Esophagus (tissue), 2 donors: ENCODE data around the gene FPGS. TPM values are rescaled to one million over a fixed set of nuclear protein-coding genes. Genes with fewer than 3 reads are reported as not detected.

Experiments used
- H3K27ac ChIP-seq, 2 donors: one replicate each; pipeline ENCODE4 v1.5.1; 2013; ENCODE audit warnings: low read depth in 2 of 2, mild to moderate bottlenecking in 2 of 2, inconsistent platforms in 1 of 2, low read length in 1 of 2, moderate library complexity in 1 of 2
- H3K27me3 ChIP-seq, 2 donors: one replicate each; pipeline ENCODE4 v1.6.1; 2013; ENCODE audit warnings: low read length in 2 of 2, control low read depth in 1 of 2, mild to moderate bottlenecking in 1 of 2; ENCODE audit not compliant: insufficient read depth in 2 of 2, control insufficient read depth in 1 of 2
- H3K36me3 ChIP-seq, 2 donors: one replicate each; pipeline ENCODE4 v1.6.1; 2013; ENCODE audit warnings: low read length in 1 of 2; ENCODE audit not compliant: control insufficient read depth in 2 of 2, insufficient read depth in 2 of 2
- H3K4me1 ChIP-seq, 2 donors: one replicate each; pipeline ENCODE4 v1.6.1; 2013; ENCODE audit warnings: low read length in 1 of 2; ENCODE audit not compliant: control insufficient read depth in 2 of 2, insufficient read depth in 2 of 2
- H3K4me3 ChIP-seq, 2 donors: one replicate each; pipeline ENCODE4 v1.5.1; 2013; ENCODE audit warnings: low read length in 2 of 2, mild to moderate bottlenecking in 2 of 2, low read depth in 1 of 2, moderate library complexity in 1 of 2
- H3K9me3 ChIP-seq, 2 donors: one replicate each; pipeline ENCODE4 v1.6.1; 2013; ENCODE audit warnings: mild to moderate bottlenecking in 2 of 2, low read depth in 1 of 2, low read length in 1 of 2, moderate library complexity in 1 of 2; ENCODE audit not compliant: control insufficient read depth in 2 of 2, insufficient read depth in 1 of 2
- WGBS, 2 donors: extraction: QIAGEN DNeasy Blood & Tissue Kit; methylation state at CpG; one replicate each; pipeline ENCODE4 v1.1.7; 2013; 5-methylcytosine and 5-hydroxymethylcytosine counted together
- polyA plus RNA-seq, 2 donors: library from polyadenylated mRNA; stranded (reverse); fragments of 200-250 nt; gene quantifications; one replicate each; pipeline ENCODE4 v1.2.3, GENCODE V29; 2013
- donor health status: healthy with polysubstance abuse.
- donor health status: Bipolar disorder and iron deficiency.

The FPGS gene
- polyA plus RNA-seq, 2 donors = 28.7 to 31.5 TPM

DNA sequence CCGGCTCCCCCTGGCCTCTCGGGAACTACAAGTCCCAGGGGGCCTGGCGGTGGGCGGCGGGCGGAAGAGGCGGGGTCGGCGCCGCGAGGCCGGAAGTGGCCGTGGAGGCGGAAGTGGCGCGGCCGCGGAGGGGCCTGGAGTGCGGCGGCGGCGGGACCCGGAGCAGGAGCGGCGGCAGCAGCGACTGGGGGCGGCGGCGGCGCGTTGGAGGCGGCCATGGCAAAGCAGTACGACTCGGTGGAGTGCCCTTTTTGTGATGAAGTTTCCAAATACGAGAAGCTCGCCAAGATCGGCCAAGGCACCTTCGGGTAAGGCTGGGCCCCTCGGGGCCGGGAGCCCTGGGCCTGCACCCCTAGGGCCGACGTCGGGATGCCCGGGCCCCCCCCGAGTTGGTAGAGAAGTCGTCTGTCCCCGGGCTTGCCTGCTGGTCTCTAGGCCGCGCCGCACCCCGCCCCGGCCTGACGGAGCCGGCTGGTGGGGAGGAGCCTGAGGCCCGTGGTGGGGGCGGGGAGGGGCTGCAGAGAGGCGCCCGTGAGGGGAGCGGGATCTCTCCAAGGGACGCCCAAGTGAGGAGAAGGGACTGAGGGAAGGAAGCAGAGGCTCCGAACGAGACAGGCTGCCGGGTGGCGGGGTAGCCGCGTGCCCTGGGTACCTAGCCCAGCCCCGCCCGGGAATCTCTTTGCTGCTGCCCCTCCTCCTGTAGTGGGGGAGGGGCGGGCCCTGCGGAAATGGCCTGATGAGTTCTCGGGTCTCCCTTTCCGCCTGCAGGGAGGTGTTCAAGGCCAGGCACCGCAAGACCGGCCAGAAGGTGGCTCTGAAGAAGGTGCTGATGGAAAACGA lies 16.5 kb upstream of the FPGS start, which contains the start of gene CDK9:
CDK9 (plus strand) TSS at position 102 of the 840 bp plus-strand sequence; CDS start at position 217, 115 bp downstream.
- Histone ChIP-seq H3K27ac (peak within 1 kb of the TSS; percentile 91 to 95), H3K4me1 (peaks cover 0 to 3% of the 10 kb centered on the region in 2 donors), H3K36me3 (peaks cover 13 to 27% of the 10 kb centered on the region in 2 donors), H3K27me3 (no peaks in the 10 kb centered on the region), H3K9me3 (no peaks in the 10 kb centered on the region), H3K4me3 (peak within 1 kb of the TSS; percentile 78 to 91)
- 1% methylated on average over 65 to 75 of the region's 75 CpGs for WGBS, 2 donors

DNA sequence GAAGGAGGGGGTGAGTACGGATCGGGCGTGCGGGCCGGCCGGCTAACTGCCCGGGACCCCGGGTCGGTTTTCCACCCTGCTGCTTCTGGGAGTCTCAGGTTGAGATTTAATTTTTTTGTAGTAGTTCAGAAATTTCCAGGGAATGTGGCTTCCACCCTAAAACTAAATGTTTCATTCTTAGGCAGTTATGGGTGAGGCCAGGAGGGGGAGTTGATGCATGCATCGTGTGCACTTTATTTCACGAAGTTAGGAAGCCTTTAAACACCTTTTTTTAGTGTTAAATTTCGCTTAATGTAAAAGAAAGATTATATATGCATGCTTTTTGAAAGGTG lies 15.9 kb upstream of the FPGS start:
- Histone ChIP-seq H3K27me3 (no peaks in the 10 kb centered on the region), H3K9me3 (no peaks in the 10 kb centered on the region), H3K36me3 (peaks cover 13 to 27% of the 10 kb centered on the region in 2 donors), H3K27ac (peak overlapping the region; percentile 91 to 95), H3K4me3 (peak overlapping the region; percentile 78 to 91), H3K4me1 (peaks cover 0 to 3% of the 10 kb centered on the region in 2 donors)
- WGBS, 2 donors = 1% methylated on average over 12 of the region's 12 CpGs

- no peaks in the 10 kb centered on the region for H3K27me3 ChIP-seq
- H3K27ac ChIP-seq = no peak overlapping the region
- H3K4me1 ChIP-seq = peaks cover 0 to 3% of the 10 kb centered on the region in 2 donors
- H3K36me3 ChIP-seq = peaks cover 13 to 27% of the 10 kb centered on the region in 2 donors
- H3K9me3 ChIP-seq = no peaks in the 10 kb centered on the region
- WGBS, 2 donors = 84% methylated on average over 26 of the region's 26 CpGs
- H3K4me3 ChIP-seq = no peak overlapping the region
These were observed 14.2 kb upstream of the FPGS start for GRCh38 chr9:127788337-127789011.

- peaks cover 13 to 27% of the 10 kb centered on the region in 2 donors for H3K36me3 ChIP-seq
- no peak overlapping the region for H3K27ac ChIP-seq
- no peak overlapping the region for H3K4me3 ChIP-seq
- WGBS, 2 donors = 81 to 87% methylated on average over 25 of the region's 25 CpGs
- no peaks in the 10 kb centered on the region for H3K9me3 ChIP-seq
- no peaks in the 10 kb centered on the region for H3K27me3 ChIP-seq
- H3K4me1 ChIP-seq = peaks cover 0 to 4% of the 10 kb centered on the region in 2 donors
These were observed 13.5 kb upstream of the FPGS start for GRCh38 chr9:127789179-127789578.

DNA sequence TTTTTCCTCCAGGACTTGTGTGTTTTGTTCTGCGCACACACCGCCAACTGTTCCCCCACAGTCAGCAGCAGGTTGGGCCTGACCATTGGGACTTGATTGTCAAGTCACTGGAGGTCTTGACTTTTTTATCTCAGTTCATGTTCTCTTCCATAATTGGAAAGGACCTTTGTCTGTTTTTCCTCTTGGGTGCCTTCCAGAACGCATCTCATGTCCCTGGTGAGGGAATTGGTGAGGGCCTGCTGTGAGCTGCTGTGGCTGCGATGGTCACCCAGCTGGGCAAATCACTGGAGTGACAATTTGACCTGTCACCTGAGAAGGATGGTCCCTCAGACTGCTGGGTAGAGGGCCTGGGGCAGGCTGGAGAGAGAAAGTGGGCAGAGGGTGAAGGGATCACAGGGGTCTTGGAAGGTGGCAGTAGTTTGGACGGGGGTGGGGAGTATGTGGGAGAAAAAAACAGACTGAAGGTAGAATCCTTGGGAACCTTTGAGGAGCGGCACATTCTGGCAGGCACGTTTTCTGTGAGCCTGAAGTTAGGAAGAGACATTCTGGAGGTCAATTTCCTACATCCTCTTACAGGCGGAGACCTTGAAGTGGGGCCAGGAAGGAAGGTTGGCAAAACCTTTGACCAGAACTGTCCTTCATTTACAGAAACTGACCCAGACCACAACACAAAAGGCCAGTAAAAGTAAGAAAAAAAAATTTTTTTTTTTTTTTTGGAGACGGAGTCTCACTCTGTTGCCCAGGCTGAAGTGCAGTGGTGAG lies 12.4 kb upstream of the FPGS start:
- H3K27ac ChIP-seq = no peak overlapping the region
- no peaks in the 10 kb centered on the region for H3K9me3 ChIP-seq
- no peaks in the 10 kb centered on the region for H3K27me3 ChIP-seq
- peaks cover 0 to 7% of the 10 kb centered on the region in 2 donors for H3K4me1 ChIP-seq
- WGBS, 2 donors = 82 to 86% methylated on average over 9 of the region's 9 CpGs
- H3K36me3 ChIP-seq = peaks cover 13 to 27% of the 10 kb centered on the region in 2 donors
- H3K4me3 ChIP-seq = no peak overlapping the region

- 83 to 85% methylated on average over 4 of the region's 4 CpGs for WGBS, 2 donors
- H3K9me3 ChIP-seq = no peaks in the 10 kb centered on the region
- H3K4me3 ChIP-seq = no peak overlapping the region
- H3K27ac ChIP-seq = no peak overlapping the region
- no peaks in the 10 kb centered on the region for H3K27me3 ChIP-seq
- H3K4me1 ChIP-seq = peaks cover 0 to 7% of the 10 kb centered on the region in 2 donors
- H3K36me3 ChIP-seq = peaks cover 13 to 27% of the 10 kb centered on the region in 2 donors
These were observed 11.6 kb upstream of the FPGS start for GRCh38 chr9:127791085-127791484.

DNA sequence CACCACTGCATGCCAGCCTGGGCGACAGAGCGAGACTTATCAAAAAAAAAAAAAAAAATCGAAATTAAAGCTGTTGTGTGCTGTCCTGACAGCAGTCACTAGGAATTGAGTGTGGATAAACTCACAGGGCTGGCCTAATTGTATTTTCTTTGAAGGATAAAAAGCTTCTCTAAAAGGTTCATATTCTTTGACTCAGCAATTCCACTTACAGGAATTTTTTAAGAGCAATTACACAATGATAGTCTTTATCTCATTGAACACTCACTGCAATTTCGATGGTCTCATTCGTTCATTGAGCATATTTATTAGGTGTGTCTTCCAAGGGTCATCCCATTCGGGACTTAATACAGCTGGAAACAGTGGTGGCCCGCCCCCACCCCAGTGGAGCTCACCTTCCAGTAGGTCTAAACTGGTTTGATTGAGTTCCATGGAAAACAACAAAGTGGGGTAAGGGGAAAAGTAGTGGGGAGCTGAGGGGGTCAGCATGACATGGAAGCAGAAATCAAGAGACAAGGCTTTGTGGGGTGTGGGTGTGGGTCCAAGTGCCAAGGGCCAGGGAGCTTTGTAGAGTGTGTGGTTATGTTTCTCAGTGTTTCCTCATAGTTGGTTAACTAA lies 10.2 kb upstream of the FPGS start:
- no peaks in the 10 kb centered on the region for H3K9me3 ChIP-seq
- peaks cover 0 to 13% of the 10 kb centered on the region in 2 donors for H3K4me1 ChIP-seq
- no peak overlapping the region for H3K27ac ChIP-seq
- H3K27me3 ChIP-seq = no peaks in the 10 kb centered on the region
- H3K36me3 ChIP-seq = peaks cover 13 to 27% of the 10 kb centered on the region in 2 donors
- no peak overlapping the region for H3K4me3 ChIP-seq
- WGBS, 2 donors = 74 to 80% methylated on average over 7 of the region's 7 CpGs

GRCh38 chr9:127793093-127793708 lies 9.5 kb upstream of the FPGS start:
- Histone ChIP-seq H3K4me3 (no peak overlapping the region), H3K4me1 (peaks cover 0 to 13% of the 10 kb centered on the region in 2 donors), H3K27ac (peak overlapping the region in 1 of 2 donors; percentile 26), H3K9me3 (no peaks in the 10 kb centered on the region), H3K27me3 (no peaks in the 10 kb centered on the region), H3K36me3 (peaks cover 11 to 20% of the 10 kb centered on the region in 2 donors)
- WGBS, 2 donors = 70 to 79% methylated on average over 8 of the region's 8 CpGs
